Upper lobe of left lung (tissue), 6 donors: Measurements from ENCODE around the gene PCGF3. TPM values are rescaled to one million over a fixed set of nuclear protein-coding genes. Genes with fewer than 3 reads are reported as not detected.

Source experiments
- ATAC-seq, 2 donors: fragments of 200-7000 bp; cut with Tn5 transposase; one replicate each; pipeline ENCODE4 v1.9.1; 2022; ENCODE audit warnings: mild to moderate bottlenecking in 2 of 2, moderate library complexity in 2 of 2; ENCODE audit not compliant: low FRiP score in 2 of 2
- DNase-seq, 2 donors: peaks; one replicate each; pipeline ENCODE4 v3.0.0-alpha.2; 2019 to 2020
- H3K27ac ChIP-seq, 4 donors: fragments of 200-600 bp; sonication (generic); one replicate each; pipeline ENCODE4 v1.5.1; 2016 to 2019
- H3K27me3 ChIP-seq, 4 donors: fragments of 200-600 bp; sonication (generic); one replicate each; pipeline ENCODE4 v1.5.1; 2017 to 2019
- H3K36me3 ChIP-seq, 4 donors: fragments of 200-600 bp; sonication (generic); one replicate each; pipeline ENCODE4 v1.5.1; 2016 to 2019
- H3K4me1 ChIP-seq, 4 donors: fragments of 200-600 bp; sonication (generic); one replicate each; pipeline ENCODE4 v1.5.1; 2018 to 2019
- H3K4me3 ChIP-seq, 4 donors: fragments of 200-600 bp; sonication (generic); one replicate each; pipeline ENCODE4 v1.5.1; 2017 to 2019; ENCODE audit warnings: mild to moderate bottlenecking in 2 of 4, moderate library complexity in 1 of 4
- H3K9me3 ChIP-seq, 4 donors: fragments of 200-600 bp; sonication (generic); one replicate each; pipeline ENCODE4 v1.5.1; 2018 to 2019
- EP300 ChIP-seq, 4 donors: sonication (generic); formaldehyde crosslinking; IDR thresholded peaks; one replicate each; pipeline ENCODE4 v1.5.1; 2017; ENCODE audit warnings: antibody characterized with exemption in 4 of 4, control low read depth in 2 of 4
- POLR2A ChIP-seq, 4 donors: fragments of 450-650 bp; IDR thresholded peaks; one replicate each; pipeline ENCODE4 v1.5.1; 2016 to 2017; ENCODE audit warnings: antibody characterized with exemption in 4 of 4, mild to moderate bottlenecking in 2 of 4
- POLR2AphosphoS5 ChIP-seq, 2 donors: sonication (generic); formaldehyde crosslinking; IDR thresholded peaks; one replicate each; pipeline ENCODE4 v1.5.1; 2017; ENCODE audit warnings: antibody characterized with exemption in 2 of 2
- WGBS, 2 donors: methylation state at CpG; one replicate each; pipeline ENCODE4 v1.1.5; 2017 to 2018; 5-methylcytosine and 5-hydroxymethylcytosine counted together
- total RNA-seq, 6 donors: library from RNA; depleted of rRNA in 4 of 6; stranded (reverse); fragments of >200 nt in 4 of 6; gene quantifications; one replicate each; pipeline versions ENCODE4 v1.1.0 to v1.2.1, GENCODE V29; 2016 to 2021
- TF ChIP-seq, protein P1 (sequence below), 6 experiments: fragments of 450-650 bp in 4 of 6; fragments of 200-600 bp in 2 of 6; sonication (generic) in 2 of 6; IDR thresholded peaks; one replicate each; pipeline ENCODE4 v1.5.1; 2016 to 2019; ENCODE audit warnings: antibody characterized with exemption in 6 of 6
- donor health status: DM: no; HTN: no; CAD: no; lungs with moderate emphysema.
- donor health status: DM: no; HTN: yes; CAD: no; lungs with severe emphysema.

Gene PCGF3
- total RNA-seq, 6 donors from 2014 or later = 36.4 to 150 (median 41.0) TPM

DNA sequence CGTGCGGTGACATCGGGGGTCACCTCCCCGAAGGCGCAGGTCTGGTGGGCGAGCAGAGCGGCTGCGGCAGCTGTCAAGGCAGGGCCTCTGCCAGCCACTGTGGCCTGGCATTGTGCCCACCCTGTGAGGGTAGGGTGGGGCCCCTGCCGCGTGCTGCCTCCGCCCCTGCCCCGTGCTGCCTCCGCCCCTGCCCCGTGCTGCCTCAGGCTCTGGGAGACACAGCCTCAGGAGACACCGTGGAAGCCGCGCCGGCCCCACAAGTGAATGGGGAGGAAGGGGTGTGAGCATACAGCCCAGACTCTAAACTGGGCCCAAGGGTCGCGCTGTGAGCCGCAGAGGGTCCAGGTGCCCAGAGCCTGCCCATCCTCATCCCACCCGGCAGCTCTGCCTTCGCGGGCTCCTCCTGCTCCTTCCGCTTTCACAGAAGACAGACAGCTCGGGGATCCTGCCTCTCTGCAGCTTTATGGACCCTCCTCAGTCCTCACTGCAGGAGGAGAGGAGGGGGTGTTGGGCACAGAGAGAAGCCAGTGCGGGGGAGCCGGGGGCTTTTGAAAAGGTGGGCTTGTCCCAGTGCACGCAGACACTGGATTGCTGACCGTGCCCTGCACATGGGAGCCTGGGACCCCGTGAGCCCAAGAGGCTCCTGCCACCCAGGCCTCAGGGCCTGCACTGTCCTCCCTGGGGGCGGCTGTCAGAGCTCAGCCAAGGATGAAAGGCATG, 27.4 kb downstream of the PCGF3 start:
- WGBS, 2 donors = 73 to 86% methylated on average over 3 to 32 of the region's 32 CpGs
- peak; percentile 13 to 49 for ATAC-seq
- no peaks in the 10 kb centered on the region for H3K4me1 ChIP-seq
- H3K4me3 ChIP-seq = no peak overlapping the region
- H3K27ac ChIP-seq = no peak overlapping the region
- peak in 1 of 2 donors; percentile 82 for DNase-seq
- peaks cover 33 to 72% (median 63%) of the 10 kb centered on the region in 4 donors for H3K36me3 ChIP-seq
- H3K9me3 ChIP-seq = no peaks in the 10 kb centered on the region
- TF ChIP-seq, protein P1, sequence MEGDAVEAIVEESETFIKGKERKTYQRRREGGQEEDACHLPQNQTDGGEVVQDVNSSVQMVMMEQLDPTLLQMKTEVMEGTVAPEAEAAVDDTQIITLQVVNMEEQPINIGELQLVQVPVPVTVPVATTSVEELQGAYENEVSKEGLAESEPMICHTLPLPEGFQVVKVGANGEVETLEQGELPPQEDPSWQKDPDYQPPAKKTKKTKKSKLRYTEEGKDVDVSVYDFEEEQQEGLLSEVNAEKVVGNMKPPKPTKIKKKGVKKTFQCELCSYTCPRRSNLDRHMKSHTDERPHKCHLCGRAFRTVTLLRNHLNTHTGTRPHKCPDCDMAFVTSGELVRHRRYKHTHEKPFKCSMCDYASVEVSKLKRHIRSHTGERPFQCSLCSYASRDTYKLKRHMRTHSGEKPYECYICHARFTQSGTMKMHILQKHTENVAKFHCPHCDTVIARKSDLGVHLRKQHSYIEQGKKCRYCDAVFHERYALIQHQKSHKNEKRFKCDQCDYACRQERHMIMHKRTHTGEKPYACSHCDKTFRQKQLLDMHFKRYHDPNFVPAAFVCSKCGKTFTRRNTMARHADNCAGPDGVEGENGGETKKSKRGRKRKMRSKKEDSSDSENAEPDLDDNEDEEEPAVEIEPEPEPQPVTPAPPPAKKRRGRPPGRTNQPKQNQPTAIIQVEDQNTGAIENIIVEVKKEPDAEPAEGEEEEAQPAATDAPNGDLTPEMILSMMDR (IDR thresholded peaks at IDR 0.05) = no peak
- TF ChIP-seq EP300 (IDR thresholded peaks at IDR 0.05) (no peak), POLR2AphosphoS5 (IDR thresholded peaks at IDR 0.05) (no peak)
- no peaks in the 10 kb centered on the region for H3K27me3 ChIP-seq

DNA sequence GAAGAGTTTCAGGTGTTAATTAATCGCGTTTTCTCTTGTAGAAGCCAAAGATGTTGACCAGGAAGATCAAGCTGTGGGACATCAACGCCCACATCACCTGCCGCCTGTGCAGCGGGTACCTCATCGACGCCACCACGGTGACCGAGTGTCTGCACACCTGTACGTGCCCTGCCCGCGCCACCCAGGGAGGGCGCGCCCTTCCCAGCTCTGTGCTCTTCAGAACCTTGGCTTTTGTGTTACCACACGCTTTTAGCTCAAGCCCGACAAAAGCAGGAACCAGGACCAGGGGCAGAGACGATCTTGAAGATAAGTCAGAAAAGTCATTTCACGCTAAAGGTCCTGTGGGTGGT, 28.0 kb downstream of the PCGF3 start:
- Histone ChIP-seq H3K9me3 (no peaks in the 10 kb centered on the region), H3K4me3 (no peak overlapping the region), H3K27me3 (no peaks in the 10 kb centered on the region), H3K36me3 (peaks cover 35 to 75% (median 67%) of the 10 kb centered on the region in 4 donors), H3K4me1 (no peaks in the 10 kb centered on the region), H3K27ac (no peak overlapping the region)
- ATAC-seq (no peak), DNase-seq (peak in 1 of 2 donors; percentile 48)
- TF ChIP-seq POLR2AphosphoS5 (IDR thresholded peaks at IDR 0.05) (no peak), POLR2A (IDR thresholded peaks at IDR 0.05) (no peak), EP300 (IDR thresholded peaks at IDR 0.05) (no peak)
- TF ChIP-seq, protein P1 (IDR thresholded peaks at IDR 0.05) = no peak
- 94 to 96% methylated on average over 13 to 18 of the region's 18 CpGs for WGBS, 2 donors

DNA sequence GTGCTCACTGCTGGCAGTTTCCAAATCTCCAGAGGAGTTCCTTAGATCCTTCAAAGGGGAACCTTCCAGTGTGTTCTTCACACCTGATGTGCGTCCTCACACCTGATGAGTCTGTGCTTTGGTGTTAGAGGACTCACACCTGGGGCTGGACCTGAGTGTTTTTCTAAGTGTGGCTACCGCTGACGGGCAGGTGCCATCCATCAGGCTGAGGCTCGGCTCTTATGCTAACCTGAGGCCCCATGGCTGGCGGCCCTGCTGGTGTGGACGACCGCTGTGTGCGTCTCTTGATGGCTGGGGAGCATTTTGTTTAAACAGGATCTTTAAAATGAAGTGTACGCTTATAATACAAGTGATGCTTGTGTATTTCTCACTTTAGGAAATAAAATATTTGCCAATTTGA, 28.4 kb downstream of the PCGF3 start:
- no peak for ATAC-seq
- Histone ChIP-seq H3K4me3 (no peak overlapping the region), H3K36me3 (peaks cover 35 to 78% (median 71%) of the 10 kb centered on the region in 4 donors), H3K4me1 (no peaks in the 10 kb centered on the region), H3K27ac (no peak overlapping the region), H3K9me3 (no peaks in the 10 kb centered on the region), H3K27me3 (no peaks in the 10 kb centered on the region)
- TF ChIP-seq EP300 (IDR thresholded peaks at IDR 0.05) = no peak
- TF ChIP-seq, protein P1 (IDR thresholded peaks at IDR 0.05) = no peak
- TF ChIP-seq POLR2AphosphoS5 (IDR thresholded peaks at IDR 0.05) = no peak
- TF ChIP-seq POLR2A (IDR thresholded peaks at IDR 0.05) = no peak
- peak in 1 of 2 donors; percentile 34 for DNase-seq
- WGBS, 2 donors = 88 to 95% methylated on average over 8 to 9 of the region's 9 CpGs

DNA sequence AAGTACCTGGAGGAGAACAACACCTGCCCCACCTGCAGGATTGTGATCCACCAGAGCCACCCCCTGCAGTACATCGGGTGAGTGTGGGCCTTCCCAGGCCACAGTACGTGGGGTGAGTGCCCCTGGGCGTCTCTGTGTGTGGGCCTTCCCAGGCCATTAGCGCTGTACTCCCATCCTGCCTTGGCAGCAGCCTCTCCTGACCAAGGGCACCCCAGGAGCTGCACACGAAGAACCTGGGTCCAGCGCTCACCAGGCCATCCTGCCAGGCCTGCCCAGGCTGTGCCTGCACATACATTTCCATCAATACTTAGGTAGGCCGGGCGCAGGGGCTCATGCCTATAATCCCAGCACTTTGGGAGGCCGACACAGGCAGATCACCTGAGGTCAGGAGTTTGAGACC, 29.3 kb downstream of the PCGF3 start:
- peaks cover 35 to 86% (median 80%) of the 10 kb centered on the region in 4 donors for H3K36me3 ChIP-seq
- no peak for ATAC-seq

More for the DNA sequence above, 29.3 kb downstream of the PCGF3 start:
- DNase-seq = no peak
- no peak overlapping the region for H3K27ac ChIP-seq
- no peaks in the 10 kb centered on the region for H3K4me1 ChIP-seq
- 98% methylated on average over 9 of the region's 9 CpGs; no CpG with 5 or more reads in 1 of the 2 donors for WGBS, 2 donors
- no peak overlapping the region for H3K4me3 ChIP-seq
- TF ChIP-seq, protein P1 (IDR thresholded peaks at IDR 0.05) = no peak
- TF ChIP-seq EP300 (IDR thresholded peaks at IDR 0.05) (no peak), POLR2A (IDR thresholded peaks at IDR 0.05) (no peak), POLR2AphosphoS5 (IDR thresholded peaks at IDR 0.05) (no peak)
- H3K9me3 ChIP-seq = no peaks in the 10 kb centered on the region
- H3K27me3 ChIP-seq = no peaks in the 10 kb centered on the region
